Adrenal gland (tissue), 12 donors: ENCODE measurements around the gene SLC25A45. TPM values are rescaled to one million over a fixed set of nuclear protein-coding genes. Genes with fewer than 3 reads are reported as not detected.

Source experiments
- DNase-seq, 7 donors: peaks; one replicate each; pipeline ENCODE4 v3.0.0-alpha.2; 2019 to 2020
- H3K27ac ChIP-seq, 5 donors: fragments of 200-600 bp; sonication (generic) in 4 of 5; 1 replicate in 3 of 5; 2 replicates in 2 of 5; pipeline versions ENCODE4 v1.5.1 to v1.8.0; 2016 to 2020; ENCODE audit warnings: mild to moderate bottlenecking in 1 of 5
- H3K27me3 ChIP-seq: fragments of 200-600 bp; 2 replicates; pipeline ENCODE4 v1.8.0; 2021
- H3K36me3 ChIP-seq, 2 donors: fragments of 200-600 bp; replicated peaks in 1 of 2; 1 replicate in 1 of 2; 2 replicates in 1 of 2; pipeline versions ENCODE4 v1.5.1 to v1.8.0; 2018 to 2022
- H3K4me1 ChIP-seq, 2 donors: fragments of 200-600 bp; replicated peaks in 1 of 2; 1 replicate in 1 of 2; 2 replicates in 1 of 2; pipeline versions ENCODE4 v1.5.1 to v1.8.0; 2018 to 2021
- H3K4me3 ChIP-seq, 4 donors: fragments of 200-600 bp; sonication (generic) in 3 of 4; one replicate each; pipeline ENCODE4 v1.5.1; 2016 to 2018
- H3K9me3 ChIP-seq, 3 donors: fragments of 200-600 bp; sonication (generic) in 1 of 3; replicated peaks in 1 of 3; 1 replicate in 2 of 3; 2 replicates in 1 of 3; pipeline versions ENCODE4 v1.5.1 to v1.8.0; 2016 to 2021
- CTCF ChIP-seq, 6 experiments: fragments of 450-650 bp in 4 of 6; fragments of 200-600 bp in 2 of 6; sonication (generic) in 1 of 6; IDR thresholded peaks; 1 replicate in 5 of 6; 2 replicates in 1 of 6; pipeline versions ENCODE4 v1.5.1 to v1.8.0; 2016 to 2021; ENCODE audit warnings: antibody characterized with exemption in 6 of 6, mild to moderate bottlenecking in 2 of 6, moderate library complexity in 1 of 6
- POLR2A ChIP-seq, 2 donors: fragments of 450-650 bp; IDR thresholded peaks; one replicate each; pipeline ENCODE4 v1.6.1; 2017; ENCODE audit warnings: antibody characterized with exemption in 2 of 2, mild to moderate bottlenecking in 2 of 2, moderate library complexity in 1 of 2
- WGBS, 4 donors: extraction: QIAGEN DNeasy Blood & Tissue Kit in 2 of 4; methylation state at CpG; one replicate each; pipeline versions ENCODE4 v1.1.5 to v1.1.7; 2013 to 2017; 5-methylcytosine and 5-hydroxymethylcytosine counted together
- intact Hi-C, 2 donors: fragments of 100-400 bp; cut with DNase I; formaldehyde crosslinking; loops; one replicate each; pipeline versions ENCODE4 v1.14.1 to v1.15.0; 2022 to 2023
- polyA plus RNA-seq, 3 donors: library from polyadenylated mRNA; stranded (reverse); fragments of 200-250 nt in 2 of 3; fragments of 350-450 nt in 1 of 3; fragmentation: Illumina TruSeq in 1 of 3; extraction: RNeasy Lipid Tissue Mini Kit (QIAGEN cat#74804) in 1 of 3; gene quantifications; one replicate each; pipeline ENCODE4 v1.2.3, GENCODE V29; 2013 to 2014
- total RNA-seq, 9 donors: library from RNA; depleted of rRNA in 4 of 9; stranded (reverse); fragments of >200 nt in 4 of 9; fragments of 120-200 nt in 1 of 9; fragmentation: NEBNext Ultra II Directional in 1 of 9; extraction: Animal tissue kit (Norgen Biotek cat#: 25700) in 1 of 9; gene quantifications; one replicate each; pipeline versions ENCODE4 v1.1.0 to v1.2.4, GENCODE V29; 2013 to 2023
- donor health status: healthy with polysubstance abuse.
- donor health status: Bipolar disorder and iron deficiency.
- donor health status: DM: yes; HTN: yes; CAD: no.
- donor health status: DM: no; HTN: no; CAD: no.
- donor health status: DM: no; HTN: no; CAD: no.
- donor health status: DM: yes; HTN: yes; CAD: no.

SLC25A45 gene
- total and polyA plus RNA-seq, 12 donors: 1.1 to 21.0 (median 6.7) TPM

DNA sequence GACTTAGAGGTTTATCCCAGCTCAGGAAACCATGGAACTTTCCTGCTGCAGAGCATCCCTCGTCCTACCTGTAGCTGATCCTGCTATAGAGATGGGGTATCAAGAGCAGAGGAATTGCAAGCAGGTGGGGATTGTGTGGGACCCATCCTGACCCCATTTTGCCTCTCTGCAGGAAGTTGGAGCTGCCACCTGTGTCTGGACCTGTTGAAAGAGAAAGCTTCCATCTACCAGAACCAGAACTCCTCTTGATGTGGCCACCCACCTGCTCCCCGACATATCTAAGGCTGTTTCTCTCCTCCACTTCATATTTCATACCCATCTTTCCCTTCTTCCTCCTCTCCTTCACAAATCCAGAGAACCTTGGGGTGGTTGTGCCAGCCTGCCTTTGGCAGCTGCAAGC, 30.9 kb downstream of the SLC25A45 start:
- intact Hi-C loops: no loop called here
- Histone ChIP-seq H3K9me3 (no peaks in the 10 kb centered on the region), H3K4me1 (peaks cover 17 to 22% of the 10 kb centered on the region in 2 donors), H3K4me3 (no peak overlapping the region), H3K36me3 (peaks cover 0 to 64% of the 10 kb centered on the region in 2 donors), H3K27ac (no peak overlapping the region), H3K27me3 (no peaks in the 10 kb centered on the region)
- TF ChIP-seq CTCF (IDR thresholded peaks at IDR 0.05) (no peak), POLR2A (IDR thresholded peaks at IDR 0.05) (no peak)
- DNase-seq: no peak
- WGBS, 4 donors: 92 to 93% (median 92%) methylated on average over 2 of the region's 2 CpGs

- Histone ChIP-seq H3K27me3 (no peaks in the 10 kb centered on the region), H3K9me3 (no peaks in the 10 kb centered on the region), H3K36me3 (peaks cover 0 to 75% of the 10 kb centered on the region in 2 donors), H3K4me1 (no peaks in the 10 kb centered on the region), H3K4me3 (no peak overlapping the region), H3K27ac (no peak overlapping the region)
- 77 to 85% (median 79%) methylated on average over 3 of the region's 3 CpGs for WGBS, 4 donors
- TF ChIP-seq CTCF (IDR thresholded peaks at IDR 0.05) (no peak), POLR2A (IDR thresholded peaks at IDR 0.05) (no peak)
- intact Hi-C loops: no loop called here
- no peak for DNase-seq
Measured at GRCh38 chr11:65341856-65342255, 40.6 kb downstream of the SLC25A45 start.

- Histone ChIP-seq H3K36me3 (peaks cover 0 to 58% of the 10 kb centered on the region in 2 donors), H3K27me3 (no peaks in the 10 kb centered on the region), H3K27ac (no peak overlapping the region), H3K4me1 (peaks cover under 1 to 7% of the 10 kb centered on the region in 2 donors), H3K9me3 (no peaks in the 10 kb centered on the region), H3K4me3 (no peak overlapping the region)
- TF ChIP-seq POLR2A (IDR thresholded peaks at IDR 0.05): no peak
- no peak for TF ChIP-seq CTCF (IDR thresholded peaks at IDR 0.05)
- intact Hi-C loops: no loop called here
- WGBS, 4 donors: 90 to 92% (median 91%) methylated on average over 11 of the region's 11 CpGs
- no peak for DNase-seq
Measured at GRCh38 chr11:65340226-65340625, 42.2 kb downstream of the SLC25A45 start.

DNA sequence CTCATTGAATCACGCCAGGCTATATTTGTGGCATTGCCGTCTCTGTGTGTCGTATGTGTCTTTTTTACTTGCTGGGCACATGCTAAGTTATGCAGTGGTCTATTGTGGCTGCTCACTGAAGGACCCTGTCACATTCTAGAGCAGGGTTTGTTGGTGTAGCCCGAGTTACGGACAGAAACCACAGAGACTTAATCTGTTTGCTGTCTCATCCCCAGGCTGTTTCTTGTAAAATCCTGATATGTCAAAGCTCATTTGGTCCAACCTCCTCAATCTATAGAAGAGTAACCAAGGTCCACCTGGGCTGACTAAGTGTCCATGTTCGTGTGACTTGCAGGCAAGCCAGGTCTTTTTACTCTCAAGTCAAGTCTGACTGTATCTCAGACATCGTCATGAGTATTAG, 43.8 kb downstream of the SLC25A45 start:
- Histone ChIP-seq H3K4me1 (peaks cover 10 to 16% of the 10 kb centered on the region in 2 donors), H3K36me3 (peaks cover 0 to 43% of the 10 kb centered on the region in 2 donors), H3K9me3 (no peaks in the 10 kb centered on the region), H3K27me3 (no peaks in the 10 kb centered on the region), H3K4me3 (no peak overlapping the region), H3K27ac (no peak overlapping the region)
- intact Hi-C loops: no loop called here
- TF ChIP-seq CTCF (IDR thresholded peaks at IDR 0.05): no peak
- no peak for TF ChIP-seq POLR2A (IDR thresholded peaks at IDR 0.05)
- no peak for DNase-seq
- 77 to 87% (median 84%) methylated on average over 7 of the region's 7 CpGs for WGBS, 4 donors
